GM18907 (cell line): ENCODE measurements around the gene CAP1.

Experiments
- ATAC-seq: cut with Tn5 transposase; IDR thresholded peaks from one replicate; pipeline ENCODE4 v1.9.1; 2021; ENCODE audit warnings: mild to moderate bottlenecking, moderate library complexity; ENCODE audit not compliant: unreplicated experiment

Gene CAP1

GRCh38 chr1:40094466-40095110, 54.1 kb downstream of the CAP1 start:
- no peak for ATAC-seq

- no peak for ATAC-seq
Measured at GRCh38 chr1:40095806-40096205, 55.3 kb downstream of the CAP1 start.

- peak; percentile 34 for ATAC-seq
Measured at GRCh38 chr1:40096646-40096976, 56.1 kb downstream of the CAP1 start.

GRCh38 chr1:40096977-40097782, 56.7 kb downstream of the CAP1 start, which contains the start of gene PPT1:
TSS of gene PPT1 (minus strand) at chr1:40097252. CDS start at chr1:40097238, 14 bp downstream.
- ATAC-seq, result peak; percentile 84

- no peak for ATAC-seq
Measured at GRCh38 chr1:40102038-40102437, 61.5 kb downstream of the CAP1 start.

- ATAC-seq, result no peak
Measured at GRCh38 chr1:40102896-40103295, 62.4 kb downstream of the CAP1 start.

GRCh38 chr1:40105028-40105427, 64.5 kb downstream of the CAP1 start:
- no peak for ATAC-seq

- no peak for ATAC-seq
Measured at GRCh38 chr1:40107290-40107959, 66.9 kb downstream of the CAP1 start.

GRCh38 chr1:40110389-40110788, 69.9 kb downstream of the CAP1 start:
- no peak for ATAC-seq

- ATAC-seq, result no peak
Measured at GRCh38 chr1:40114400-40114799, 73.9 kb downstream of the CAP1 start.

- no peak for ATAC-seq
Measured at GRCh38 chr1:40120128-40120527, 79.6 kb downstream of the CAP1 start.
